ENCODE results near the gene PPTC7.

GRCh38 chr12:110627500-110628195, 44.5 kb upstream of the PPTC7 start:
- no peak for TF ChIP-seq GATA1 (IDR thresholded peaks at IDR 0.05; ENCODE audit: low read depth, low read length)
- TF ChIP-seq POLR2A (IDR thresholded peaks at IDR 0.05; ENCODE audit: low read length): no peak
